ENCODE results near the gene ROPN1L.

The ROPN1L gene

DNA sequence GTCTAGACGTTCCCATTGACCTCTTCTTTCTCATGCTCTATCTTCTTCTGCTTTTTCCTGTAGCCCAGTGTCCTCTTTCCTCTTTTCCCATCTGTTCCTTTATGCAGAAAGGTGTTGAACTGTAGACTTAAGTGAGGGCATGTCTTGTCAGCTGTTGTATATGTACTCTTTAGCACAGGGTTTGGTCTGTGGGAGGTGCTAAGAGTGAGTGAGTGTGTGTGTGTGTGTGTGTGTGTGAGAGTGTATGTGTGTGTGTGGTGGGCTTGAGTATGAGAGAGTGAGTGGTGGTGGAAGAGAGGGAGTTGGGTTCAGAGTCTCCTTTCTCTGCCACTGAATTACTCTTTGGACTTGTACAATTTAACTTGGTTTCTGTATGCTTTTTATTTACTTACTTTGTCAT is 10.3 kb upstream of the ROPN1L start:
- FAIRE-seq, result no peak

DNA sequence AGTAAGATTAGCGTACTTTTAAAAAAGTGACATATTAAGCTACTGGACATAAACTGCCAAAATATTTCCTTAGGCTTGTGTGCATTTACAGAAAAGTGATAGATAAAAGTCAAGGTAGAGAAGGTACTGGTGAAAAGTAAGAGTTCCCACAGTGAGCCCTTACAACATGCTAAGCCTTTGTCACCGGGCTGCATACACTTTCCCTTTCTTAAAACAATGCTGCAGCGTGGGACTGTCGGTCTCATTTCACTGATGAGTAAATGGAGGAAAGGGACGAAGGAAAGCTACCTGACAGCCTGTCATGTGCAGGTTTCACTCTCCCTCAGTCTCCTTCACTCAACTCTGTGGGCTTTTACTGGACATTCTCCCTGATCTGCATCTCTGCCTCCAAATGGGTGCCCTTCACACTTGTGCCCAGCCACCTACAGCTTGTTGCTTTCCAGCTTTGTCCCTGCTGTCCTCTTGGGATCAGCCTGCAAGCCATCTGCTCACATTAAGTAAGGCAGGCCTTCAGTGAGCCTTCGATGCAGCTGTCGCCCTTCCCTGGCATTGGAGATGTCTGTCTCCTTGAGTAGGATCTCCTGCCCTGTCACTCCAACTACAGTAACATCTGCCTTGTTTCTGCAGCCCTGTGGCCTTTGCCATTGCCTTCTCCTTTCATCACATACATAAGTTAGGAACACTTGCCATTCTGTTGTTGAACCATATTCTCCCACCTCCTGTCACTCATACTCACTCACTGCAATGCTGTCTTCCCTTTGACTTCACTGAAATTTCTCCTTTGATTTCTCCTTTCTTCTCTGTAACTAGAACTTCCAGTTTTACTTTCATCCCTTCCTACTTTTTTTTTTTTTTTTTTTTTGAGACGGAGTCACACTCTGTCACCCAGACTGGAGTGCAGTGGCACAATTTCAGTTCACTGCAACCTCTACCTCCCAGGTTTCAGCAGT is 9.3 kb upstream of the ROPN1L start:
- no peak for FAIRE-seq

DNA sequence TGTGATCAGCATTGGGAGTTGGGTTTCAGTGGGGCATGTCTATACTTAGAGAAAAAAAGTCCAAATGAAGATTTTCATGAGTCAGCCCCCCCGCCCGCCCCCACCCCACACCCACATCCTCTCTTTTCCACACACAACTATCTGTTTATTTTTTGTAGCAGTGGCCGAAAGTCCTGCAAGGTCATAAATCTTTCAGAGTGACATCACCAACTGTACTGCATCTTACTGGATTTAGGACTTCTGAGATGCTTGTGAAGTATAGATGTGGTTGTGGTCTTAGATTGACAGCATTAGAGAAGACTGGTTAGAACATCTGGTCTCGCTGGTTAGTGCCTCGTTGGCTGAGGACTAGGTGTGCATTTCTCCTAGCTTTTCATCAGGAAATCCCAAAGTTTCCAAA is 7.3 kb upstream of the ROPN1L start:
- FAIRE-seq, result no peak

DNA sequence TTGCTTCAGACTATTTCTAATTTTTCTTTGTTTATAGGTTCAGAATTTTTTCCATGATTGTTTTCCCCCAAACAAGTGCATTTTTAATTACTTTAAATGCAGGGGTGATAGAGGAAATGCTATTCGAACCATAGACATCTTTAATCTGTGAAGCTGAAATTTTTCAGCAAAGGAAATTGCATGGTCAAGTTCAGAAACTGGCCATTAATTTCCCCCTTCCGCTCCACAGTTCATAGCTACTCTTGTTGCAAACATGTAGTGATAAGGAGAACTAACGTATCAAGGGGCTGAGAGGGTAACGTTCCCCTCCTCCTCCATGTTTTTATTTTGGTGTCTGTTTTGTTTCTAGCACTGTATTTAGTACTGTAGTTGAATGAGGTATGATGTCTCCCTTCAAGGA is 3.4 kb upstream of the ROPN1L start:
- FAIRE-seq, result no peak

DNA sequence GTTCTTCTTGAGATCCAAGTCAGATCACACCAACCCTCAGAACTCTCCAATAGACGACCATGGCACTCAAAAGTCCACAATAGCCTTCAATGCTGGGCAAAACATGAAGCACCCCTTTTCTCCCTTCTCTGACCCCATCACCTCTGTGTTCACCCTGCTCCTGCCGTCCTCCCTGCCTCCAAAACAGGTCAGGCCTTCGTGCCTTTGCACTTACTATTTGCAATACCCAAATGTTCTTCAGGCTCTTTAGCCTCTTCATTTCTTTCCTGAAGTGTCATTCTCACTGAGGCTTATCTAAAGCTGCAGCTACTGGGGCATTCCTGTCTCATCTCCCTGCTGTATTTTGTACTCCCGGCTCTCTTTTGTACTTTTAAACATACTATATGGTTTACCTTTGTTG is 2.0 kb upstream of the ROPN1L start:
- no peak for FAIRE-seq

DNA sequence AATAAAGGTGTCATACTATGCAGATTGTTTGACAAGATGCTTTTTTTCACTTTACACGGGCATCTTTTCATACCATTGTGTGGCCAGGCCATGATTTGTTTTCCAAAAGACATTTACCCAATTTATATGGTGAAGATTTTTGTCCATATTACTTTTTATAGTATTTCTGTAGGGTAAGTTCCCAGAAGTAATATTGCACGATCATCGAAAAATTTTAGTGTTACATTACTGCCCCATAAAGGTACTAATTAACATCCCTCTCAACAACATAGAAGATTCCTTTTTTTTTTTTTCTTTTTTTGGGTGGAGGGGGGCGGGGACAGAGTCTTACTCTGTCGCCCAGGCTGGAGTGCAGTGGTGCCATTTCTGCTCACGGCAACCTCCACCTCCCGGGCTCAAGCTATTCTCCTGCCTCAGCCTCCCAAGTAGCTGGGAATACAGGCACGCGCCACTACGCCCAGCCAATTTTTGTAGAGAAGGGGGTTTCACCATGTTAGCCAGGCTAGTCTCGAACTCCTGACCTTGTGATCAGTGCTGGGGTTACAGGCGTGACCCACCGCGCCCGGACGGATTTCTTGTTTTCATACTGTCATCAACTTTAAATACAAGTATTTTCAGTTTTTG is 1.2 kb upstream of the ROPN1L start:
- no peak for FAIRE-seq

DNA sequence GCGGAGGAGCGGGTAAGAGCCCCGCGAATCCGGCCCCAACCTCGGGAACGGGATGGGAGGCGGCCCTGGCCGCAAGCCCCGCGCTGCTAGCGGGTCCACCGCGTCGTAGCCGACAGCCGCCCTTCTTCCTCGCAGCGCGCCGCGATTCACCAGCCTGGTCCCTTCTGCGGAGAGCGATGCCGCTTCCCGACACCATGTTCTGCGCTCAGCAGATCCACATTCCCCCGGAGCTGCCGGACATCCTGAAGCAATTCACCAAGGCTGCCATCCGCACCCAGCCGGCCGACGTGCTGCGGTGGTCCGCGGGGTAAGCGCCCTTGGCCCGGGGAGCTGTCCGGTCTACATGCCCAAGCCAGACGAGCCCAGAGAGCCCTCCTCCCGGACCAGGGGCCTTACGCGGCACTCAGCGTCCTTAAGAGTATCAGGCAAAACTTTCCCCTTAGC is 335 bp downstream of the ROPN1L start:
- FAIRE-seq, result no peak

DNA sequence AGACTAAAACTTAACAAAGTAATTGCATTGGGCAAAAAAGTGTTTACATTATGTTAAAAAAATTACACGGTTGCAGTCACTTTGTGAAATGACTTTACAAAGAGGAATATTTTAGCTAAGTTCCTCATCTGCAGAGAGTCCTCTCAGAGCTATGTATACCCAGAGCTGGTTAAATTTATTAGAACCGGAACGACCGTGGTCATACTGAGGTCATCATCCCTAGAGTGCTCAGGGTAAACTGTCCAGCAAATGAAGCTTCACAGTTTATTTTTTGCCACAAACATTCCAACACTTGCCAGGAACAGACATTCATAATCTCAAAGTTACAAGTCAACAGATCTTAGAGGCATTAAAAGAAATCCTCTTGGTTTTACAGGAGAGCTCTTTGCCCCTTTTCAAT is 897 bp downstream of the ROPN1L start:
- no peak for FAIRE-seq

DNA sequence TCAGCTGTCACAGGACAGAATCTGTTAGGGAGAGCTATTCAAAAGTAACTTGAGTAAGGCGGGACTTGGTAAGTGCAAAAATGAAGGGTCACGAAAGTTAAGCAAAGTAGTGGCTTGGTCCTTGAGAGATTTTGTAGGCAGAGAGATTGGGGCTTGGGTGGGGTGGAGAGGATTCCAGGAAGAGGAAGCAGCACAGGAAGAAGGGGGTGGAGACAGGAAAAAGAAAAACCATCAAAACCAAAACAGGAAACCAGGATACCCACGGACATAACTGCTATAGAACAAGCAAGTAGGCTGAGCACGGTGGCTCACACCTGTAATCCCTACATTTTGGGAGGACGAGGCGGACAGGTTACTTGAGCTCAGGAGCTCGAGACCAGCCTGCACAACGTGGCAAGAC is 3.7 kb downstream of the ROPN1L start:
- no peak for FAIRE-seq

DNA sequence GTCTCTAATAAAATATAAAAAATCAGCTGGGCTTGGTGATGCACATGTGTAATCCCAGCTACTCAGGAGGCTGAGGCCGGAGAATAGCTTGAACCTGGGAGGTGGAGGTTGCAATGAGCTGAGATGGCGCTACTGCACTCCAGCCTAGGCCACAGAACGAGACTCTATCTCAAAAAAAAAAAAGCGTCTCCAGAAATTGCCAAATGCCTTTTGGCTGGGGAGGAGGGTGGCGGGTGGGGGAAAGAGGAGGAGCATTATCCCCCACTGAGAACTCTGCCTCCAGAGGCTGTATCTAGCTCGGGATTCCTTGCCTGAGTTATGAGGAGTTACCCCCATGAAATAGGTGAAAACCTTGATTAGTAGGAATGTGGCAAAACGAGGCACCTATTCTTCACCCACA is 4.8 kb downstream of the ROPN1L start:
- no peak for FAIRE-seq

DNA sequence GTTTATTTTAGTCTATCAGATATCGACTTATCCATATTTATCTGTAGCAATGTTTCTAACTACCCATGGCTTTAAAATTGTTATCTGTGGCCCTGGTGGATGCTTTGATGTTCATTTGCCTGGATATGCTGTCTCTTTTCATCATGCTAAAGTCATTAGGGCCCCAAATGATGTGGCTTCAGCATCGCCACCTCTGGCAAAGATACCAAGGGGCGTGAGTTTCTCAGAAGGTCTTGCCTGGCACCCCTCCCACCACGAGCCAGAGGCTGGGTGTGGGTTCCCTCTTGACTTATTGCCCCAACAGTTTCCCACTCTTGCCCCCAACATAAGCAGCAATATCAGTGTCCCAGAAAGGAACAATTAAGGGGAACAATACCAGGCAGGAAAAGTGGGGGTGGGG is 5.4 kb downstream of the ROPN1L start:
- FAIRE-seq, result no peak

DNA sequence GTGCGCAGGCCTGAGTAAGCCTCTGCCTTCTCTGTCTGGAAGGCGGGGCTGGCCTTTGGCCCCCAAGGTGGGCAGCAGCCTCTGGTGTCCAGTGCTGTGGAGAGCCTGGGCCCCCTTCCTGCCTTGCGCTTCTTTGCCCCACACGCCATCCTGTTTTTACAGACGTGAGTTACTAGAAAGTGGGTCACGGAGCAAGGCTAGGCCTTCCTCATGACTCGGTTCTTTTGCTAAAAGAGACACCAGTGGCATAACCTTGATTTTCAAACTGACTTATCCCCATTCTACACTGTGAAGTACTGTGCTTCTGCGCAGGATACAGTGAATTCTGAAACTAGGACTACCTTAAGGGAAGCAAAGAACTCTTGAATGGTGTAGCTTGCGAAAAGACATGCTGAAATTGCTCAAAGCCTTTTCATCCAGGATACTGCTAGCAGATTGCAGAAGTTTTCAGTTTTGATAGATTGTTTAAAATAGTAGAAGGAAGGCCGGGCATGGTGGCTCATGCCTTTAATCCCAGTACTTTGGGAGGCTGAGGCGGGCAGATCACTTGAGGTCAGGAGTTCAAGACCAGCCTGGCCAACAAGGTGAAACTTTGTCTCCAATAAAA is 7.2 kb downstream of the ROPN1L start:
- no peak for FAIRE-seq

DNA sequence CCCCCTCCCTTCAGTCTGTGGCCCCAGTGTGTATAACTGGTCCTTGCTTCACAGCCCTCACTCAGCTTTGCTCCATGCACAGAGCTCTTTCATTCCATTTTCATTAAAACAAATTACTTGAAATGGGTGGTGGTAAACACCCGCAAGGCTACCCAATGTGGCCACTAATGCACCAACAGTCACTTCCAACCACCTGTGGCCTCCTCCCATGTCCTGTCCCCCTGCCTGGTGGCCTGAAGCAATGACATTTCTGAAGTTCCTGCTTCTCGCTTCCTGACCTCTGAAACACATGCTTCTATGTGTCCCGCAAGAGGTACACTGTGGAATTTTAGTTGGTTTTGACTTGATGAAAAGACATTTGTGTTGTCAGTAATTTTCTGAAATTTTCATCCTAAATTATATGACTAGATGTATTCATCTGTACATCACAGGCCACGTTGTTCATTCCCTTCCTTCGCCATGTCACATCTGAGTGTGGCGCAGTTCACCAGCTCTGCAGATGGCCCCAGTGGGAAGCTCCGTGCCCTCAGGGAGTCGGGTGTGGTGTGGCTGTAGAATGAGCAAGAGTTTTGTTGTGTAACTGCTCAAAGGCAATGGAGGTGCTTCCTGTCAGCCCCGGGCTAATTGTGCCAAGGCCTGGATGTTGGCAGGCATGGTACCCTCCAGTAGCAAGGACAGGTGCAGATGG is 9.6 kb downstream of the ROPN1L start:
- no peak for FAIRE-seq

DNA sequence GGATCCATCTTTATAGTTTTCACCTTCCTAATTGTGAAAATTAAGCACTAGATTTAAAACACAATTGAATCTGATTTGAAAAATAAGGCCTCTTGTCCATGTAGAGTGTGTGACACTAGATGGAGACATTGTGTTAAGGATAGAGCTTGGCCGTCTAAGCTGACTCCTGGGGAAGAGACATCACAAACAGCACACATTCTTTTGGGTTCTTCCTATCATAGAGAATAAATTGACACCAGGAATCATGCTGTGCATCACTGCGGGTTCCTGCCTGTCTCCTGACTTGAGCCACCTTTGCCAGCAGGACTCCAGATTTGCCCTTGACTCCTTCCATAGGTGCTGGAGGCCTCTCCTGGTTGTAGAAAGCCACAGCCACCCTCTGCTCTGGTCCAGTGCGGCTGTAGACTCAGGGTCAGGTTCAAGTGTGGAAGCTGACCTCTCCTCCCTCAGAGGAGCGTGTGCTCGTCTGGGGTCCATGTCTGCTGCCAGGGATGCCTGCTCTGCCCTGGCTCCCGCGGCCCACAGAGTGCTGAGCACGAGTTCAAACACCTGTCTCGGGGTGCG is 11.2 kb downstream of the ROPN1L start:
- peak; percentile 55 for FAIRE-seq

DNA sequence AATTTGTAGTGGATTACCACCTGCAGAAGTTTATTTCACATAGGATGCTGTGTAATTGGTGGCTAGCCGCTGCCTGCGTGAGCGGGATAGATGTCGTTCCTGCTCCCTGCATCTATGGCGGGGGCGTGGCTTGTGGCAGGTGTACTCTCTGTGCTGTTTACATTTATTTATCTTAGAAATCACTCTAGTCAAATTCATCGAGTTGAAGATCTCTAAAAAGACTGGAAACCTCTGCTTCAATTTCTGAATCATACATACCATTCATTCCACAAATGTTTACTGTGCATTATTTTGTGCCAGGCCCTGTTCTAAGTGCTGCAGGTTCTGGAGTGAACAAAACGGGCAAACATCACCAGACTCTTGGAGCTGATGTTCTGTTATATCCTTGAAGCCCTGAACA is 11.9 kb downstream of the ROPN1L start:
- no peak for FAIRE-seq

DNA sequence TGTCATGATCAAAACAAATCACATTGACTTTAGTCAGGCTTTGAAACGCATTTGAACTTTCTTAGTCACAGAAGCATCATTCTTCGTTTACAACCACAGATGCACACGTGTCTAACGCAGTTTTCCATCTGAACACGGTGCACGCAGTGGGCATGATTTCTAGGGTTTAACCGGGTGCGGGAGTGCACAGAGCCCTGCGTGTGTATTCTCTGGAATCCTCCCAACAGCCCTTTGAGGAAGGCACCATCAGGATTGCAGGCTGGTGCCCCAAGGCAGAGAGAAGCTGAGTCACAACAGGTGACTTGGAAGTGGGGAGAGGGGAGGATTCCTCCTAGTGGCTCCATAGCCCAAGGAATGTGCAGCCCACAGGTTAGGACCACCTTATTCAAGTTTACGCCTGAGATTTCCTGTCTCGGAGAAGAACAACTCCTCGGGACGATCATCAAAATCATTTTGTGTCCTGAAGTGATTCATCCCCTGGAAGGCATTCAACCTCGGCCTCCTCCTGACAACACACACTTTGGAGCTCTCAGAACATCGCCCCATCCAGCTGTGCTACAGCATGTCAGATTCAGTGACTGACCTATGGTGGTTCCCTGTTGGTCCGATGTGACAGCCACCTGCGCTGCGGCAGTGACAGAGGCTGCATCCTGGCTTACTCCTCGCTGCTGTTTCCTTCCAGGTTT is 13.1 kb downstream of the ROPN1L start:
- no peak for FAIRE-seq

DNA sequence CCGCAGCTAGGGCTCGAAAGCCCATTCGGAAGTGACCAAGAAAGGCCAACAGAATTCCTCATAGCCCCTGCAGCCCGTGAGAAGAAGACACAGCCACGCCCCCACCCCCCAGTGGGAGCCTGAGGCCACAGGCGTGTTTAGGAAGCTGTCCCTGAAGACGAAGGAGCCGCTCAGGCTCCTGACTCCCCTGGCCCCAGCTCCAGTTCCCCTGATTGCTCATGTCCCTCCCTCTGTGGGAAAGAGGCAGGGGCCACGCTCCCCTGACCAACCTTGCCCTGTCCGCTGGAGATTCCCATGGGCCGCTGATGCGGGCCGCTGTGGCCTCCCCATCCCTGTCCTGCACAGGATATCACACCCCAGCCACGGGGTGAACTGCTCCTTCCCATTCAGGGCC is 13.6 kb downstream of the ROPN1L start:
- FAIRE-seq, result no peak

DNA sequence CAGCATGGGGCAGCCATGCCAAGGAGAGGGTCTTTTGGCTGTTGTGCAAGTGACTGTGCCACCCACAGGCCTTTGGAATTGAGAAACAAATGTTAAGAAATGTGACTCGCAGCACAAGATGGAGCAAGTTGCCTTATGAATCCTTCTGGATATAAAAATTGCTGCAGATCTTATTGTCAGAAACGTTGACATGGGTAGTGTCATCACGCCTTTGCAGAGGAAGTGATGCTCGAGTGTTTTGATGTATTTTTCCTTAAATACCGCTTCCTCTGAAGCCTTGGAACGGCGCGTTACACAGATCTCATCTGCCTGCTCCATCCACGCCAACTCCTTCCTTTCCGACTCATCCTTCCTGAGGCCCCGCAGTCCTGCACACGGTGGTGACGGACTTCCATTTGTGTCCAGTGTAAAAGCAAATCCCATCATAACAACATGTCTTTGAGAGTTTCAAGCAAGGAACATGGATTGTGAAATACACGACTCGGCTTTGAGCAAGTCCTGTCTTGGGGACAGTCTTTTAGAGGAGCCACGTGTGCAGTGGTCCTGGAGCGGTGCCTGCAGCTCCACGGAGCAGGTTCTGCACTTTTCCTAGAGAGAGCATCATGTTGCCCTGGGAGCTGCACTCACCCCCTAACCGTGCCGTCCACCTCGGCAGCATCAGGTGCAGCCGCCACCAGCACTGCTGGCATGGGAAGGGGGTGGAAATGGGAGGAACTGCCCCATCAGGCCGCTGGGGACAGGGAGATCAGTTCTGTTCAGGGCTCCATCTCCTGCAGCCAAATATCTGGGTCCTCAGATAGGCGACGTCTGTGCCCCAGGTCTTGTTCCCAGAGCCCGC is 15.1 kb downstream of the ROPN1L start:
- no peak for FAIRE-seq

DNA sequence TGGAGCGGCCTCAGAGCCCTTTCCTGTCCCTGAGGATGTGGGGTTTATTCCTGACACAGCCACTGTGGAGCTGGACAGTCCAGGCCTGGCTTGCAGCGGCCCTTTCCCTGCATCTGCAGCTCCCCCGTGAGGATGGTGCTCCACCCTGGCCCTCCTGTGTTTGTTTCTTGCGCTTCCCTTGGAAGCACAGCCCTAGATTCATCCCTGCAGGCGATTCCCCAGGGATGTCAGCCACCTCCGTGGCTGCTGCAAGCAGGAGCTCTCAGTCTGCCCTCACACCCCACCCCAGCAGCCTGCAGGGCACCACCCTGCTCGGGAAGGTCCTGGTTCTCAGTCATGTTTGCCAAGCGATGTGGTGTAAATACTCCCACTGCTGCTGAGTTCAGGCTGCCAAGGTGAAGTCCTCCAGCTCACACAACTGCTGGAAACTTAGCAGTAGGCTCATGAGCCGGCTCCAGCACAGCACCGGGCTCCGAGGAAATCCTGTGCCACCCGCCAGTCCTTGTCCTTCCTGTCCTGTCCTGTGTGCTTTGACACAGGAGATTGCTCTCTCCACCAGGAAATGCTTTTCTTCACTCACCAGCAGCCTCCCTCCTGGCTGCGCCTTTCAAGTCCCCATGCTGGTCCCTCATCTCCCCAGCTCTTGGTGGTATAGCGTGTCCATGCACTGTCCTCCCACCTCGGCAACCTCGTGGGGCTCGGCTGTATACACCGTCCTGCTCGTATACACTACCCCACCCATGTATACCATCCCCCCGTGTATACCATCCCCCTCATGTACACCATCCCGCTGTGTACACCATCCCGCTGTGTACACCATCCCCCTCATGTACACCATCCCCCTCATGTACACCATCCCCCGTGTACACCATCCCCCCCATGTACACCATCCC is 16.2 kb downstream of the ROPN1L start:
- FAIRE-seq, result no peak

Measured in islet of Langerhans (tissue), 1 donor.